Transverse colon (tissue), 4 donors: ENCODE data around the gene ARNT2.

Source experiments
- CTCF ChIP-seq, 5 experiments: fragments of 200-600 bp in 3 of 5; fragments of 450-650 bp in 2 of 5; sonication (generic) in 3 of 5; IDR thresholded peaks; 1 replicate in 2 of 5; 2 replicates in 3 of 5; pipeline ENCODE4 v1.5.1; 2016 to 2017; ENCODE audit warnings: antibody characterized with exemption in 5 of 5, inconsistent platforms in 3 of 5, mild to moderate bottlenecking in 2 of 5, moderate library complexity in 1 of 5
- EP300 ChIP-seq: sonication (generic); formaldehyde crosslinking; IDR thresholded peaks from one replicate; pipeline ENCODE4 v1.6.1; 2017; ENCODE audit warnings: antibody characterized with exemption, low read depth
- POLR2A ChIP-seq: fragments of 450-650 bp; IDR thresholded peaks from one replicate; pipeline ENCODE4 v1.6.1; 2016; ENCODE audit warnings: antibody characterized with exemption, mild to moderate bottlenecking, moderate library complexity
- POLR2AphosphoS5 ChIP-seq, 3 donors: sonication (generic); formaldehyde crosslinking; IDR thresholded peaks; one replicate each; pipeline ENCODE4 v1.6.1; 2016; ENCODE audit warnings: antibody characterized with exemption in 3 of 3

GRCh38 chr15:80597076-80597475 is 192.9 kb downstream of the ARNT2 start:
- TF ChIP-seq EP300 (no peak), POLR2AphosphoS5 (IDR thresholded peaks at IDR 0.05) (no peak), CTCF (IDR thresholded peaks at IDR 0.05) (no peak), POLR2A (no peak)
